HG03521 (cell line): ENCODE results near the gene PATJ.

Experiments used
- ATAC-seq: cut with Tn5 transposase; IDR thresholded peaks from one replicate; pipeline ENCODE4 v1.9.1; 2021; ENCODE audit warnings: mild to moderate bottlenecking, moderate library complexity; ENCODE audit not compliant: unreplicated experiment

The PATJ gene

DNA sequence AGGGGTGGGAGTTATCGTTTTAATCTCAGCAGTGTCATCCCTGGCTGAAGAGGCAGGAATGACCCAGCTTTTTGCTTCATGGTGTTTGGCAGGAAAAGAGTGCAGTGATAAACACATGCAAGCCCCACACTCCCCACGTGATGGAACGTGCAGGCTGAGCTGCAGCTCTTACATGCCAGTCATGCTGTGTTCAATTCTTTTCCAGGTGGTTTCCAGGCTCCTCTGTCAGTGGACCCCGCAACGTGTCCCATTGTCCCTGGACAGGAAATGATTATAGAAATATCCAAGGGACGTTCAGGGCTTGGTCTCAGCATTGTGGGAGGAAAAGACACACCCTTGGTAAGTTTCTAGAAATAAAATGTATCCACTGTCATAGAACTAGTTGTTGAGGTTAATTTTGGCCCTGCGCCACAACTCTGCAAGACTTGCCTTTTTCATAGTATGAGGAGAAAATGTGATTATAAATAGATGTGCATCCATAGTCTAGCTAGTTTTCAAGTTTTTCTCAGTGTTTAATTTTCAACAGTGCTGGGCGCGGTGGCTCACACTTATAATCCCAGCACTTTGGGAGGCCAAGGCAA, 342.1 kb downstream of the PATJ start:
- no peak for ATAC-seq

GRCh38 chr1:62088439-62088838, 346.2 kb downstream of the PATJ start:
- ATAC-seq = no peak

- ATAC-seq = no peak
These were observed 347.3 kb downstream of the PATJ start for GRCh38 chr1:62089570-62089969.

- no peak for ATAC-seq
These were observed 347.7 kb downstream of the PATJ start for GRCh38 chr1:62090016-62090415.

GRCh38 chr1:62092110-62092509, 349.8 kb downstream of the PATJ start:
- ATAC-seq = no peak

- ATAC-seq = no peak
These were observed 351.0 kb downstream of the PATJ start for GRCh38 chr1:62093261-62093660.

DNA sequence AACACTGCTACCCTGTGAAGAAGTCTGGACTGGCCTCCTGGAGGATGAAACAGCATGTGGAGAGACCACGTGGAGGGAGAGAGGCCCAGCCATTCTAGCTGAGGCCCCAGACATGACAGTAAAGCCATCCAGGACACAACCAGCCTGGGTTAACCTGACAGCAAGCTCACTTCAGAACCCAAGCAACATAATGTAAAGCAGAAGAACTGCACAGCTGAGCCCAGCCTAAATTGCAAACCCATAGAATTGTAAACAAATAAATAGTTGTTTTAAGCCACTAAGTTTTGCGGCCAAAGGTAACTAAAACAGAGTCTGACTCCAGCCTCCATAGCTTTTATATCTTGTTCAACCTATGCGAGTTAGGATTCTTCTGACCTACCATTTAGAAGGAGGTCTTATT, 355.2 kb downstream of the PATJ start:
- no peak for ATAC-seq

GRCh38 chr1:62100442-62100841, 358.2 kb downstream of the PATJ start:
- no peak for ATAC-seq

- ATAC-seq = no peak
These were observed 361.6 kb downstream of the PATJ start for GRCh38 chr1:62103846-62104245.

DNA sequence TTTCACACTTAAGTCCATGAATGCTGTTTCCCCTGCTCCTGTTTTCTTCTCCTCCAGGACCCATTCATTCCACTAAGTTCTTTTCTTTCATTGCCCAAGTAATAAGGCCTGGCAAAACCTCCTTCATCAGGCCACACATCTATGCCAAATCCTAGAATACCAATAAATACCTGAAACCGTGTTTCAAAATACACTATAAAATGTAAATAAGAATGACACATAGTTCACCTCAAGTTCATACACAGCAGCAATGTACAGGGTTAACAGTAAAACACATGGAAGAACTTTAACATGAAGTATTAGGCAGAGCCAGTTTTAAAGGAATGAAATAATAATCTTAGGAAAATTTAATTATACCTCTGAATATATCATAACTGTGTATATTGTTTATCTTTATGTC, 365.6 kb downstream of the PATJ start:
- no peak for ATAC-seq

GRCh38 chr1:62109124-62109523, 366.8 kb downstream of the PATJ start:
- no peak for ATAC-seq

- ATAC-seq = no peak
These were observed 368.0 kb downstream of the PATJ start for GRCh38 chr1:62110198-62110817.

DNA sequence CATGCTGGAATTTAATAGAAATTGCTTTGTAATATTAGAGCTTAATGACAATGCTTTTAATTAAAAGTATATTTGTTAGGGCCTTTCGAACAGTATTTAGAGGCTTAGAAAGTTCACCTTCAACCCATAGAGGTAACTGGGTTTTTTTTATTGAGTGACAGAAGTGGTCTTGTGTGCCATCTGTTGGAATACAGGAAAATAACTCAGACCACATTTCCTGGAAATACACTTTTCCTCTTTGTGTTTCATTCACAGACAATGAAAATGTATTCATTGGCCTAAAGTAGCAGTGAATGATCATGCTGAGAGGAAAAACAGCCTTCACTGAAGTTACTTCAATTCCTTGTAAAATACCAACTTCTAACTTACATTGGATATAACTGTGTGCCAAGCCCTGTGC, 368.8 kb downstream of the PATJ start:
- no peak for ATAC-seq

DNA sequence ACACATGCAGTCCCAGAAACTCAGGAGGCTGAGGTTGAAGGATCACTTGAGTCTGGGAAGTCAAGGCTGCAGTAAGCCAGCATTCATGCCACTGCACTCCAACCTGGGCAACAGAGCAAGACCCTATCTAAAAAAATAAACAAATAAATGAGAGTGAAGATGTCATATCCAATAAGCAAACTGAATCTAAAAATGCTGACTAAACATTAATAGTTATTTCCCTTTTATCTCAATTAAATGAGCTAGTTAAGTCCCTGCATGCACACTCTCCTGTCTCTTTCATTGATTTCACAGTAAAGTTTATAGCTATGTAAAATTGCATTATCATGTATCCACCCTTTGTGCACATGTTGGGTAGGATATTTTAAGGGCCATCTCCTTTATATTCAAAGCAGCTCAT, 371.2 kb downstream of the PATJ start:
- no peak for ATAC-seq

DNA sequence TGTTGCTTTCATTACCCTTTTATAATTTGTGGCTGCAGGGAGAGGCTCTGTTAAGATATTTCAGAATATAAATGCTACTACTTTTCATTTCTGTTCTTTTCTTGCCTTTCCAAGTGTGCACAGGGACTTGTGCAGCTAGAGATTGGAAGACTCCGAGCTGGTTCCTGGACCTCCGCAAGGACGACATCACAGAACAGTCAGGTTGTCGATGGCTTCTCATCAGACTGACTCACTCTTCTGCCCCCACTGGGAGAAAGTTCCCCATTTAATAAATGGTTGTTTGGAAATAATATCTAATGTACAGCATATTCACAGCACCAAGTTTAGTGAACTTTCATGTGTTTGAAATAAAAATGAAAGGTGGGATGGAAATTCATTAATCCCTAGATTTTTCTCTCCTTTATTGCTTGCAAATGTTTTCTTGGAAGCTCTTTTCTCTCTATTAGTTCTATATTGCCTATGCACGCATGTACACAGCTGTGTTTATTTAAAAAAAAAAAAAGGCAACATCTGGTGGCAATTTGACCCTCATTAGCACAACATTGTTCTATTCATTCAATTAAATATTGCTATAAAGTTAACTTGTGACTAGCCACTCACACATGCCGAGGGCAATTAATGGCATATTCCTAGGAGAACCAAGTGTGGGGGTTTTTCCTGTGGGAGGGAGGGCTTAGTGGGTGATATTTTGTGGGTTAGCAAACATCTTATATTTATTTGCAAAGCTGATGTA, 374.9 kb downstream of the PATJ start:
- ATAC-seq = no peak

GRCh38 chr1:62126579-62127290, 384.5 kb downstream of the PATJ start:
- ATAC-seq = no peak

GRCh38 chr1:62128745-62129144, 386.5 kb downstream of the PATJ start:
- ATAC-seq = no peak

DNA sequence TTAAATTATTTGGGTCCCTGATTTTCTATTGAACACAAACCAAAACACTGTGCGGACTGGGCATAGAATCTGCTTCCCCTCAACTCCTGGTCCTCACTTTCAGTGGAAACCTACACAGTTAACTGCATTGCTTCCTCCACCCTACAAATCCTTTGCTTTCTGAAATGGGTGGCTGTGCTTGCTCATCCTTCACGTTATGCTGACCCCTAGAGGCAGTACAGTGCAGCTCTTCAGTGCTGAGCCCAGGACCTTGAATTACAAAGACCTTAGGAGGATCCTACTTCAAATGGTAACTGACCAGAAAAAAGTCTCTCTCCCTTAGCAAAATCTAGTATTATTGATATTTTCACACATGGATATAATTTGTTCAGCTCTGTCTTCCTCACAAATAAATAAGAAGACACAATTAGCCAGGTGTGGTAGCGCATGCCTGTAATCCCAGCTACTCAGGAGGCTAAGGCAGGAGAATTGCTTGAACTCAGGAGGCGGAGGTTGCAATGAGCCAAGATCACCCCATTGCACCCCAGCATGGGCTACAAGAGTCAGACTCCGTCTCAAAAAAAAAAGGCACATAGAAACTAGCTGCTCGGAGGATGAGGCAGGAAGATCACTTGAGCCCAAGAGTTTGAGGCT, 388.9 kb downstream of the PATJ start:
- peak; percentile 95 for ATAC-seq

- ATAC-seq = no peak
These were observed 395.7 kb downstream of the PATJ start for GRCh38 chr1:62138029-62138428.

DNA sequence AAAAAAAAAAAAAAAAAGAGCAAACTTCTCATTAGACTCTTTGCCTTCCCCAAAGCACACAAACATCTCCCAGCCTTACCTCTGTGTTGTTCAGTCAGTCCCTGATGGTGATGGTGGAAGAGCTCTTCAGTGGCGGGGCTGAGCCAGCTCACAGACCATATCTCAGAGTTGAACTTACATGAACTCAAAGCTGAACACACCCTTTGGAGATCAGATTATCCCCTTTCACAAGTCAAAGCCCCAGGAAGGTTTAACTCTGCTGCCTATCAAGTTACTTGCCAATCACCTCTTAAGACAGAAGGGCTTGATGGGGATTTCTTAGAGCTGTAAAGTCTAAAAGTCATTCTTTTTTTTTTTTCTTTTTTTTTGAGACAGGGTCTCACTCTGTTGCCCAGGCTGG, 397.1 kb downstream of the PATJ start:
- no peak for ATAC-seq

GRCh38 chr1:62140666-62141065, 398.4 kb downstream of the PATJ start:
- ATAC-seq = no peak
